Activated effector memory CD4-positive, alpha-beta T cell treated with anti-CD3 and anti-CD28 coated beads, Interleukin-2, amount 50 U/mL, for 16 hours (primary cell): ENCODE results near the gene TRAP1.
"Not testable (repeated sequence)": the region's sequence is repeated elsewhere in the genome, so short reads cannot be mapped to it uniquely, and the experiment has no call there.

Experiments used
- DNase-seq: peaks from one replicate; pipeline ENCODE4 v3.0.0-alpha.2; 2020

The TRAP1 gene

DNA sequence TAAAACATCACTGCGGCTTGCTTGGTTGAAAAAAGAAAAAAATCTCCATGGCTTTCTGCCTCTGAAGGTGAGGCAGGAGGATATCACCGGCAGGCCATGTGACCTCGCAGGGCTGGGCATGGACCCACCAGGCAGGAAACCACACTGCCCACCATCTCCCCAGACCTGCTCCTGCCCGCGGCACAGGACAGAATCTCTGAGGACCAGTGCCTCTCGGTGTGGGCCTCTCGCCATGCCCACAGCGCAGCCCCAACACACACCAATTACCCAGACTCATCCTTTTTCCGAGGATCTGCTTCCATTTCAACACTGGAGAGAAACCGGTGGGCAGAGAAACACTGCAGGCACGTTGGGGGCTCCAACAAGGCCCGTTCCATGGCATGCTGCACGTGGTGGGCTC, 46.6 kb downstream of the TRAP1 start:
- DNase-seq: no peak

- no peak for DNase-seq
These were observed 48.2 kb downstream of the TRAP1 start for GRCh38 chr16:3669082-3669481.

DNA sequence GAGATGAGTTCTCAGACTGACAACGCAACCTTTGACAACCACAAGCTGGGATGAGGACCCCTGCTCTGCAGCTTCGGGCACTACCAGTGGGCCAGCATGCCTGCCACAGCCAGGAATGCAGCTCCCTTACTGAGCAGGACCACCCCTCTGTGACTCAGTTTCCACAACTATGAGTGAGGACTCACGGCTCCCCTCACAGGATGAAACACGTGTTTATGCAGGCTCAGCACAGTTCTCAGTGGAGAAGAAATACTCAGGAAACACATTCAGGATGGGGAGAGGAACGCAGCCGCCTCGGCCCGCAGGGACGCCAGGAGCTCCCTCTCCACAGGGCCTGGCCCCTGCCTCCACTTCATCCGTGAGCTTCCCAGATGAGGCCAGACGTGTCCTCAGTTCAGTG, 48.7 kb downstream of the TRAP1 start:
- DNase-seq: no peak

GRCh38 chr16:3665508-3665907, 51.8 kb downstream of the TRAP1 start:
- no peak for DNase-seq

- no peak for DNase-seq
These were observed 53.0 kb downstream of the TRAP1 start for GRCh38 chr16:3664187-3664896.

GRCh38 chr16:3662601-3663000, 54.7 kb downstream of the TRAP1 start:
- no peak for DNase-seq

GRCh38 chr16:3661922-3662321, 55.4 kb downstream of the TRAP1 start:
- no peak for DNase-seq

- DNase-seq: no peak
These were observed 56.0 kb downstream of the TRAP1 start for GRCh38 chr16:3661311-3661710.

DNA sequence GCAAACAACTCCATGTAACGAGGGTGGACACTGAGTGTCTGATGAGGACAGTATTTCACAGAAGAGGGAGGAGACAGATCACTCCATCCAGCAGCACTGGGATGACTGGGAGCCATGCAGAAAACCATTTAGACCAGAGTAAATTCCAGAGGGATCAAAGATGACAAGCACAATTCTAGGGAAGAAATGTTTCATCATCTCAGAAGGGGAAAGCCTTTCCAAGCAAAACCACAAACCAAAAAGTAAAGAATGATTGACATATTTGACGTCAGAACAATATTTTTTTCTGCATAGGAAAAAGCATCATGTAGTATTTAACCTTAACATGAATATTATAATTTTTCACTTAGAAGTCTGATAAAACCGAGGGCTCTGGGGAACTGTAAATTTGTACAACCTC, 58.1 kb downstream of the TRAP1 start:
- DNase-seq: peak; percentile 17

GRCh38 chr16:3656491-3657468, 60.5 kb downstream of the TRAP1 start:
- peak; percentile 72 for DNase-seq

DNA sequence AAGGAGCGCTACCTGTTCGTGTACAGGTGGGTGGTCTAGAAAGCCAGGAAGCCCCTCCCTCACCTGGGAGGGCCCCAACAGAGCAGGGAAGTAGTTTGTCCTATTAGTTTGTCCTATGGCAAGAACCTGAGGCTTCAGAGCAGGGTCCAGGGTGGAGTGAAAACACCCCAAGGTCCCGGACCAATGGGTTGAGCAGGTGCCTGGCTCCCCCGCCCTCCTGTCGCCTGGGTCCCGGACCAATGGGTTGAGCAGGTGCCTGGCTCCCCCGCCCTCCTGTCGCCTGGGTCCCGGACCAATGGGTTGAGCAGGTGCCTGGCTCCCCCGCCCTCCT, 61.2 kb downstream of the TRAP1 start:
- not testable (repeated sequence) for DNase-seq

- peak; percentile 50 for DNase-seq
These were observed 61.7 kb downstream of the TRAP1 start for GRCh38 chr16:3655396-3656159.

DNA sequence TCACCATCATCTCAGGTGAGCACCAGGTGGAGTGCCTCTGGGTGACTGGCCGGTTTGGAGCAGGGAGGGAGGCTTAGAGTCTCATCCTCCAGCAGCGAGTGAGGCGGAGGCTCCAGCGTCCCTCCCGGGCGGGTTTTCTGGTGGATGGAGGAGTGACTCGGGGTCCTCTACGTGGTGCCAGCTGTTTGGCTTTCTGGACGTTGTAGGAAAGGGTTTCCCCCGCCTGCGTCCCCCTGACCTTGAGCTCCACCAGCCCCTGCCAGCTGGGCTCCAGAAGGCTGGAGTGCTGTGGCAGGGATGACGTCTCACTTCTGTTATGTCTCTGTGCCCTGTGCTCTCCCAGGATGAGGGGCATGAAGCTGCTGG, 62.3 kb downstream of the TRAP1 start:
- peak; percentile 47 for DNase-seq

DNA sequence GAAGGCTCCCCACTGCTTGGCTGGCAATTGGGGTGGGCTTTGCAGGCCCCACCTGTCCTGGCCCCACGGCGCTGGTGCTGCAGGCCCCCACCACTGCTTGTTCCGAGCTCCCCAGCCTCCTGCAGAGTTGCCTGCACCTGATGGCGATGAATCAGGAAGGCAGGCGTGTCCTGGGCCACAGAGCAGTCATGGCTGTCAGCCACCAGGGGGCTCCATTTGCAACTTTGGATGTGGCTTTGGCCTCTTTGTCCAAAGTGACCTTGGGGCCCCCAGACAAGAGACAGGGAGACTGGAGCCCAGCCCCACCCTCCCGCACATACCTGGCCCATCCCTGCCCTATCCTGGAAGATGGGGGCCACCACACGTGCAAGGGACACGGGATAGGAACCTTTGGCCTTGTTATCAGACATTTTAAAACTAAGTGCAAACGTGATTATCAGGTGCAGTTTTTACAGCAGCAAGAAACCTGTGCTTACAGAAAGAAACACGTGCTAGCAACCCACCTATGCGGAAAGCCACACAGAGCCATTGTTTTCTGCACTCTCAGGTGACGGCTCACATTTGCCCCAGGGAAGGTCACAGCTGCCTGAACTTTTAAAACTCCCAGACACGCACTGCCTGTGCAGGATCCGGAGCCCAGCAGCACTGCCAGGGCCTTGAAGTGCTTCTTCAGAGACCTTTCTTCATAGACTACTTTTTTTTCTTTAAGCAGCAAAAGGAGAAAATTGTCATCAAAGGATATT, 62.9 kb downstream of the TRAP1 start, which contains the start of gene DNASE1:
Gene DNASE1 (plus strand): TSS at position 443 of the 743 bp plus-strand sequence. CDS start 683 bp downstream, outside the sequence.
- DNase-seq: peak; percentile 82

DNA sequence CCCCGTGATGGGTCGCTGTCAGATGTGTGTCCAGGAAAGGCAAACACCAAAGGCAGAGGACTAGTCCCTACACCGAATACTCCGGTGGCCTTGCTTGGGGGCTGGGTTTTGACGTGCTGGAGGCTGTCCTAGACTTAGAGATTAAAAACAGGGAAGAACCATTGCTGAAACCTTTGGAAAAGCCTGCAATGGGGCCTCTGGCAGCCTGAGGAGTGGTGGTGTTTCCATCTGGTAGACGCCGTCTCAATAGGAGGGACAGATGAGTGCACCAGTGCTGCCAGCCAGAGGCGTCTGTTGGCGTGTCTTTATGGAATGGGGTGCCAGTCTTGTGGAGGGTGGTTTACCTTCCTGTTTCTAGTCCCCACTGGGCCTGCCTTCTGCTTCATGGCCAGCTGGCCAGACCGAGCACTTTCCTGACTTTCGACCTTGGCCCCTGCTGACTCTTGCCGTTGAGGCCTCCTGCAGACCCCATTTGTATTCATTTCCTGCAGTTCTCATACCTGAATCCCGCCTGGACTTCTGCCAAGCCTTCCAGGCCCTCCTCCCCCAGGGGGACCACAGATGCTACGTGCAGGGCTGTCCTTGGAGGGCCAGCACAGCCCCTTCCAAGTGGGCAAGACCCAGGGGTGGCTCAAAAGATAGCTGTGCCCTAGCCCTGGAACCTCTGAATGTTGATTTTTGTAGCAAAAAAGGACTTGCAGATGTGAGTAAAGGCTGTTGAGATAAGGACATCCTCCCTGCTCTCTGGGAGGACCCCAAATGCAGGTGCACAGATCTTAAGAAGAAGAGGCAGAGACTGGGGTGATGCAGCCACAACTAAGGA, 64.7 kb downstream of the TRAP1 start:
- DNase-seq: peak; percentile 45

GRCh38 chr16:3651461-3652372, 65.6 kb downstream of the TRAP1 start:
- peak; percentile 54 for DNase-seq

DNA sequence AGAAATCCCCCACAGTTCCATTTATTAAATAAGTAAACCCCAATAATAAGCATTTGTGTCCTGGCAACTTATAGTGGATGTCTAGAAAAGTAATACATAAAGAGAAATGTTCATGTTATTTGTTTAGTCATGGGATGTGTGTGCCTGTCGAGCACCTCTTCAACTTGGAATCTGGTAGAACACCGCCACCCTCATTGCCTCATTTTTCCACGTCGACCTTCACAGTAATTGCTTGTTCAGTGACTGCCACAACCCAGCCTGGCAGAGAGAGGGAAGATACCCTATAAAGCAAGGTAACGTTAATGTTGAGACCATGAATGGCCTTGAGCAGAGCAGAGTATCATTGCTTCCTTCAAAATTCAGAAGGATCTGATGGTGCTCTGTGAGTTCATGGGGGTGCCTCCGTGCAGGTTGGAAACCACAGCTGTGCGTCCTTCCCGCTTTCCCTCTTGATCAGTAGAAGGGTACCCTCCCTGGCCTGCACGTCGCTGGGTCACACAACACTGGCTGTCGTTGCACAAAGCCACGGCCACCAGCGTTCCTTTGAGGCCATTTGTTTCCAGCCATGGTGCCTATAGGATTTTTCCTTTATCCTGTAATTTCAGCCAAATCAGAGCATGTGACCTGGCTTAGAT, 66.6 kb downstream of the TRAP1 start:
- DNase-seq: peak; percentile 19

- DNase-seq: peak; percentile 28
These were observed 70.9 kb downstream of the TRAP1 start for GRCh38 chr16:3646348-3646920.

DNA sequence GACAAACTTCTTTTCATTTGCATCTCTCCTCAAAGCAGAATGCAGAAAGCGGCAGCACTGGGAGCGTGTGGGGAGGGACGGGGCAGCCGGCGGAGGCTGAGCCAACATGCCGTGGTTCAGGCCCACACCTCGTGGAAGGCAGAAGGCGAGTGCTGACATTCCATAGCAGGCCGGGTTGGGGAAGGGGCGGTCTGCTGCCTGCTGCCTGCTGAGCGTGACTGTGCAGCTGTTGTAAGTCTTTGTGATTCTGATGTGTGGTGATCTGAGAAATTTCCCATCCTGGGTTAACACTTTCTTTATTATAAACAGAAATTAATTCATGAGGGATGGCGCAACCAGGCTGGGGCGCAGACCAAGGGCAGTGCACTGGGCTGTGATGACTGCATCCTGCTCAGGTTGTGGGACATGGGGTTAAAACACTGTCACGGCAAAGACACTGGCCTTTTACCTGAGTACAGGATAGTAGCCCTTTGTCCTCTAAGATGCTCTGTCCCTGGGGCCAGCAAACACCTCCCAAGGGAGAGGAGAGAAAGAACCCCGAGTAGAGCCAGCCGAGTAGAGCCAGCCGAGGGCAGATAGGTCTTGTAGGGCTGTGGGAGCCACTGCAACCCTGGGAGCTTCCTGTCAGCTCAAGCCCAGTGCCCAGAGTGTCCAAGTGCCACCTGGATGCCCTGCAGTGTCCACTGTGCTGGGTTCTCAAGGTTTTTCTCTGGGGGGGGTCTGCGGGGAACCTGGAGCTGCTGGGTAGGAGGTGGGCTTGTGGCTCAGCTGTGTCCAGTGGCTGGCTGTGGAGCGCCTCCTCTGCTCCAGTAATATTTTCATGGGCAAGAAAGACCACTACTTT, 71.6 kb downstream of the TRAP1 start:
- DNase-seq: peak; percentile 37
